GM21737 (cell line): ENCODE results near the gene NCOA3.

ENCODE experiments used
- ATAC-seq: cut with Tn5 transposase; IDR thresholded peaks from one replicate; pipeline ENCODE4 v1.9.1; 2021; ENCODE audit warnings: mild to moderate bottlenecking, moderate library complexity; ENCODE audit not compliant: unreplicated experiment

The NCOA3 gene

DNA sequence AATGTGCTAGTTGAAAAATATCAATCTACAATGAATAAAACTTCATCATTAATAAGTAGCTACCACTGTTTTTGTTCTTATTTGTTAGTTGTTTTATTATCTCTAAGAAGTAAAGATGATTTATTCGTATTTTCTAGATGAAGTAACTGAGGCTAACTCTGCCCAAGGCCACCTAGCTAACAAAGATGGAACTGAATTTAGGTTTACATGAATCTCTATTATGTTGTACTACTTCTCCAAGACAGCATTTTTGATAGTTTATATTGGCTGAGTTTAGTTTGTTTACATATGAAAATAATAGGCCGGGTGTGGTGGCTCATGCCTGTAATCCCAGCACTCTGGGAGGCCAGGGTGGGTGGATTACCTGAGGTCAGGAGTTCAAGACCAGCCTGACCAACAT is 121.5 kb downstream of the NCOA3 start:
- no peak for ATAC-seq

DNA sequence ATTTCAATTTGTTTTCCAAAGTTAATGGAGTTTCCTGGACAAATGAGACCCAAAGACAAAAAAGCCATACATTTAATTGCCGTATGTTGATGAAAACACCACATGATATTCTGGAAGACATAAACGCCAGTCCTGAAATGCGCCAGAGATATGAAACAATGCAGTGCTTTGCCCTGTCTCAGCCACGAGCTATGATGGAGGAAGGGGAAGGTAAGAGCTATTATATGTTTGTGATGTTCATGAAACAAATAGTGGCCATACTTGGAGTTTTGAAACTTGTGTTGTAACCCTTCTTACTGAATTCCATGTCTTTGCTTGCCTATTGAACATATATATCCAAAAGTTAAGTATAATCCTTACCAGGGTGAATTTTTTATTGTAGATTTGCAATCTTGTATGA is 125.9 kb downstream of the NCOA3 start:
- ATAC-seq, result no peak

DNA sequence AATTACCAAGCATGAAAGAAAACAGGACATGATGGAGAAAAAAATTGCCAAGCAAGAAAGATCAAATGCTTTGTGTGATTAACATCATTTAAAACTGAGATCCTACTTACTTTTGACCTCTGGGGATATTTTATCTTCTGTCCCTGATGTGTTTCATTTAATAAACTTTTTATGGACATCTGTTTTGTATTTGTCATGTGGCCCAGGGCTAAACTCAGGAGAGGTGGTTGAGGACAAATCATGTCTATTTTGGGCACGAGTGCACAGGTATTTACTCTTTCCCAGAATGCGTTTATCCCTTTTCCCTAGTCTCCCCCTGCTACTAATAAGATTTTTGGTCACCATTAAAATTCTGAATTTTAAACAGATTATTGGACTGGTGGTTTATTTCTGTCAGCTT is 128.2 kb downstream of the NCOA3 start:
- ATAC-seq, result no peak

DNA sequence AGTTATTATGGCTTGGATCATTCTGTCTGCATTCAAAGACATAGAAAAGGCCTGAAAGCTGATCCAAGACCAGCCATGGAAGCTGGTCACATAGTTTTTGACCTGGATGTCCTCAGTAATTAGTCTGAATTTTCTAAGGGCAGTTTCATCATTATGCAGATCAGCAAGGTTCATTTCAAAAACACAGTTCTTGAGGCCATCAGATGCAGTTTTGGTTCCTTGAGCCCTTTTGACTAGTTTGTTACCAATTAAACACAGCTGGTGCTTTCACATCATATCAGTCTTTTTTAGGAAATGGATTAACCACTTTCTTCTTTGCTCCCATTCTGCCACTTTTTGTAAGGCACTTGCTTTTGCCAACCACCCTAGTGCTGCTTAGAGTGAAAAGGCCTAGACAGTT is 129.4 kb downstream of the NCOA3 start:
- ATAC-seq, result no peak

DNA sequence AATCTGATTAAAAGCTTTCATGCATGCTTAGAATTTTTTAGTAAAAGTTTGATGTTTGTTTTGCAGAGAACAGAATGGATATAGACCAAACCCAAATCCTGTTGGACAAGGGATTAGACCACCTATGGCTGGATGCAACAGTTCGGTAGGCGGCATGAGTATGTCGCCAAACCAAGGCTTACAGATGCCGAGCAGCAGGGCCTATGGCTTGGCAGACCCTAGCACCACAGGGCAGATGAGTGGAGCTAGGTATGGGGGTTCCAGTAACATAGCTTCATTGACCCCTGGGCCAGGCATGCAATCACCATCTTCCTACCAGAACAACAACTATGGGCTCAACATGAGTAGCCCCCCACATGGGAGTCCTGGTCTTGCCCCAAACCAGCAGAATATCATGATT is 133.6 kb downstream of the NCOA3 start:
- no peak for ATAC-seq

GRCh38 chr20:47638851-47639250 is 137.2 kb downstream of the NCOA3 start:
- no peak for ATAC-seq

- no peak for ATAC-seq
These were observed 140.4 kb downstream of the NCOA3 start for GRCh38 chr20:47642118-47642517.

DNA sequence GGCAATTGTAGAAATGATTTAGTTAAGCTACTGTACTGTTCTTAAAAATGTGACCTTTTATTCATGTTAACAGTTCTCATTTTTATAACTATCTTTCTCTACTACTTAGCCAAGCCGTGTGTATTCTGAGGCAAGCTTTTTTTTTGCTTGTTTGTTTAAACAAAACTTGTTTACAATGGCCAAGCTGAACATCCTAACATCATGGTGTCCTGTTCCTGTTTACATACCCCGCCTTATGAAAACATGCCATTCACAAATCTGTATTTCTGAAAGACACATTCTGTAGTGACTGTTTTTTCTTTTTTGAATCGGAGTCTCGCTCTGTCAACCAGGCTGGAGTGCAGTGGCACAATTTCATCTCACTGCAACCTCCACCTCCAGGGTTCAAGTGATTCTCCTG is 140.9 kb downstream of the NCOA3 start:
- no peak for ATAC-seq

GRCh38 chr20:47645632-47646031 is 143.9 kb downstream of the NCOA3 start:
- no peak for ATAC-seq

DNA sequence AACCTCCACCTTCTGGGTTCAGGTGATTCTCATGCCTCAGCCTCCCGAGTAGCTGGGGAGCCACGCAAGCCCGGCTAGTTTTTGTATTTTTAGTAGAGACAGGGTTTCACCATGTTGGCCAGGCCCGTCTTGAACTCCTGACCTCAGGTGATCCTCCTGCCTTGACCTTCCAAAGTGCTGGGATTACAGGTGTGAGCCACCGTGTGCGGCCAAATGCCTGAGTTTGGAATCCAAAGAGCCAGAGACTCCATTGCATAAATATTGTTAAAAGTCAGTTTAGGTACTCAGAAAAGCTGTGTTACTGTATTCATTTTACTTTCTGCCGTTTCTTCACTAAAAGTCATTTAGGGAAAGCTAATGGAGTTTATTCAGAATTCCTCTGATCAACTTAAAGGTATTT is 146.3 kb downstream of the NCOA3 start:
- ATAC-seq, result no peak

GRCh38 chr20:47648943-47649342 is 147.3 kb downstream of the NCOA3 start:
- ATAC-seq, result no peak

DNA sequence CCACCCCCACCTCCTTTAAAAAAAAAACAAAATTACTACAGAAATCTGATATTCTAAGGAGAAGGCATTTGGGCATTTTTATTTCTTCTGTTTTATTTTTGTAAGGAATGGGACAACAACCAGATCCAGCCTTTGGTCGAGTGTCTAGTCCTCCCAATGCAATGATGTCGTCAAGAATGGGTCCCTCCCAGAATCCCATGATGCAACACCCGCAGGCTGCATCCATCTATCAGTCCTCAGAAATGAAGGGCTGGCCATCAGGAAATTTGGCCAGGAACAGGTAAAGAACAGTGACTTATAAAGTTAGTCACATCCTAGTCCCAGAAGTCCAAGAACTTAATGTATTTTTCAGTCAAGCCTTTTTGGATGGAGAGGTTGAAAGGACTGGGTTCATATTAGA is 150.6 kb downstream of the NCOA3 start:
- no peak for ATAC-seq

DNA sequence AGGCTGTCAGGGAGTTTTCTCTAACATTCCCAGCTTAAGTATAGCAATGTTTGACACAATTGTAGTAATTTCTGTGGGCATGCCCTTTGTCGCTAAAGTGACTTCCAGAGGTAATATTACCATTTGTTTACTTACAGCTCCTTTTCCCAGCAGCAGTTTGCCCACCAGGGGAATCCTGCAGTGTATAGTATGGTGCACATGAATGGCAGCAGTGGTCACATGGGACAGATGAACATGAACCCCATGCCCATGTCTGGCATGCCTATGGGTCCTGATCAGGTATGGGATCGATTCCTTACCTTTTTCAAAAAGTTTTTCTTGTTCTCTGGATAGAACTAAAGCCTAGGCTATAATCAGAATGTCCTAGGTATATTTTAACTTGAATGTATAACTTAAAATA is 151.1 kb downstream of the NCOA3 start:
- ATAC-seq, result no peak

DNA sequence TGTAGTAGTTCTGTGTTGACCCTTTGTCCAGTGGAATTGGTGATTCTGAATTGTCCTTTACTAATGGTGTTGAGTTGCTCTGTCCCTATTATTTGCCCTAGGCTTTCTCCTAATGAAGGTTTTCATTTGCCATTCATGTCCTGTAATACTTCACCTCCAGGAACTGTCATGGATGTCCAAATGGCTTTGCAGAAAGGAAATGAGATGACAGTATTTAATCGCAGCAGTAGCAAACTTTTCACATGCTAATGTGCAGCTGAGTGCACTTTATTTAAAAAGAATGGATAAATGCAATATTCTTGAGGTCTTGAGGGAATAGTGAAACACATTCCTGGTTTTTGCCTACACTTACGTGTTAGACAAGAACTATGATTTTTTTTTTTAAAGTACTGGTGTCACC is 152.2 kb downstream of the NCOA3 start:
- ATAC-seq, result no peak

GRCh38 chr20:47654370-47654769 is 152.7 kb downstream of the NCOA3 start:
- no peak for ATAC-seq

DNA sequence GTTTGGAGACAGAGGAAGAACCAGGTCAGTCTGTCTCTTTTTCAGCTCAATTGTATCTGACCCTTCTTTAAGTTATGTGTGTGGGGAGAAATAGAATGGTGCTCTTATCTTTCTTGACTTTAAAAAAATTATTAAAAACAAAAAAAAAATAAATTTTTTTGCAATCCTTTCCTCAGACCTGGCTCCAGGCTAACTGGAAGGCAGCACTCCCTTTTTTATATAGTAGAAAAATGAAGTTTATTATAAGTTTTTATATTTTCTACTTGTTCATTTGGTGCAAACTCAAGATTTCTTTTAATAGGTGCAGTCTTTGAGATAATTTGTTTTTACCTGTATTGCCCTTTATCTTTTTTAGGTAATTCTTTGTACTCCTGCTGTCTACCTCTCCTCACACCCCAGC is 153.9 kb downstream of the NCOA3 start:
- no peak for ATAC-seq

- ATAC-seq, result no peak
These were observed 154.6 kb downstream of the NCOA3 start for GRCh38 chr20:47656318-47656717.

DNA sequence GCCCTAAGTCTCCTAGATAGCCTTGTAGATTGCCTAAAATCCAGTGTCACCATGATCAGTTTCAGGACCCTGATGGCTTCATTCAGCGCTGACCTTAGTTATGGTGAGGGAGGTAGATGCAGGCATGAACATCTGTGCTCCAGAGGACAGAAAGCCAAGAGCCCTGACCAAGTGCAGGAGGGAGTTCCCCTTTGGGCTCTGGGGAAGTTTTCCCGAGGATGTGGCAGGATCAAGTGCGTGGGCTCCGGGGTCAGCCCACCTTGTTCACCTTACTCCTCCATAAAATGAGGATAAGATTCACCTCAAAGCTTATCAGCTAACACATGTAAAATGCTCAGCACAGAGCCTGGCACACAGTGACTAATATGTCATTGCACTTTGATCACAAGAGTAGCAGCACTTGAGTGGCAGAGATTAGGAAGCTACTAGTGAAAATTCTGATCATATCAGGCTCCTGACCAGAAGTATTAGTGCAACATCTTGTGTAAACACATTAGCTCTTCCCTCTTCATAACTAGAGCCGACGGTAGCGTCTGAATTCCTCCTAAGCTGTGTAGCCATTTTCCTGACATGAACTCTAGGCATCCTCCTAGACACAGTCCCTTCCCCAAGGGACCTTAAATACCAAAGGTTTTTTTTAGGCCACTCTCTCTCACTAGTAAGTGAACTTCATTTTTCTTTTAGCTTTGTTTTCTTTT is 158.4 kb downstream of the NCOA3 start:
- ATAC-seq, result no peak

DNA sequence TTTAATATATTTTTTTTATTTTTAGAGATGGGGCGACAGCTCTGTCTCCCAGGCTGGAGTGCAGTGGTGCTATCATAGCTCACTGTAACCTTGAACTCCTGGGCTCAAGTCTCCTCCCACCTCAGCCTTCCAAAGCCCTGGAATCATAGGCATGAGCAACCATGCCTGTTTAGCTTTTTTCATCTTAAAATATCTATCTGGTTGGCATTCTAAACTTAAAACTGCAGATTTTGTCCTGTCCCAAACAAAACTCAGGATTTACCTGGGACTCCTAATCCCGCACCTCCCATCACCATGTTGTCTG is 158.9 kb downstream of the NCOA3 start:
- no peak for ATAC-seq

GRCh38 chr20:47660983-47661700 is 159.5 kb downstream of the NCOA3 start:
- ATAC-seq, result no peak

GRCh38 chr20:47661714-47662113 is 160.0 kb downstream of the NCOA3 start:
- no peak for ATAC-seq

DNA sequence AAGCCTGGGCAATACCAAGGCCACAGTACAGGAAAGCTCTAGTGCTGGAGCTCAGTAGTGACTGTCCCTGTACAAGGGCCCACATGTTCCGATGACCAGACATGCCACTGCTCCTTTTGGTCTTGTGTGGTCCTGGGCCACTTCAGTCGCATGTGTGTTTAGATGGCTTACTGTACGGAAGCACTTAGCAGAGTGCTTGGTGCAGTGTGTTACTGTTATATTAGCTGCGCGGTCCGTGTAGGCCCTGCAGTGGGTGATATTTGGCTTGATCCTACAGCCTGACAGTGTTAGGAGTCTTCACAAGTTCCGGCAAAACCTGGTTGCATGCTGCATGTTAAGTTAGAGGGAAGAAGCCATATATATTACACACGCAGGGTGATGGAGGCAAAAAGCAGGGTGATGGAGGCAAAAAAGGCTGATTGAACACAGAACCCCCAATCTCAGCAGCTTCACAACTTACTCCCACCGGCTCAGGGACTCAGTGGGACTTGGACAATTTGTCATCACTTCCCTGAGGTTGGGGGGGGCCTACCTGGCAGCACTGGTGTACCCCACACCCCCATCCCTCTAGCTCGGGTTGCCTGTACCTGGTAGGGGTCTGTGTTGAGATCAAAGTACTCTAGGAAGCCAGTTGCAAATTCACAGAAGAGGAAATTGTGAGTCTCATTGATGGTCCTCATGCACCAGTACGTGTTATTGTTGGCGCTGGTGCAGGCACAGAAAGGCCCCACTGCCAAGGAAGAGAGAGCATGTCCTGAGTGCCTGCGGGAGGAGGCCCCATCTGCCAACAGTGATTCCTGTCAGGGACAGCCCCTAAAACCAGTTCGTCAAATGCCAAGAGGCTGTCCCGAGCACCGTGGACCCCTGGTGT is 161.0 kb downstream of the NCOA3 start:
- no peak for ATAC-seq
